ENCODE data around the gene CARTPT.

Gene CARTPT

DNA sequence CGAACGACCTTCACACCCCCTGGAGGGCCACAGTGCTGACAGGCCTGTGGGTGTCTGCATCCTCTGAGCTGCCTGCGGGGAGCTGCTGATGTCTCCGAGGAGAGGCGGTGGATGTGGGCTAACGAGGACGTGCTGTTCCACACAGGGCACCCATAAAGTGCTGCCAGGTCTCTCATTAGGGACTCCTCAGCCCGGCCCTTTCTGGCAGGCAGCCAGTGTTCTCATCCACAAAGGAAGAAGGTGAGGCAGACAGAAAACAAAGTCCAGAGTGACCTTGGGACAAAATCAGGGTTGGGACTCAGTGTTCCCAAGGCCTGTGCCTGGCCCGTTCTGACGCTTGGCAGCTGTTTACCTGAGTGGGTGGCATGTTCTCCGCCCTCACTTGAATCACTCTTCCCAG lies 29.3 kb downstream of the CARTPT start:
- Mint-ChIP-seq H3K27ac (no peak overlapping the region), H3K4me1 (peaks cover 3% of the 10 kb centered on the region), H3K4me3 (no peak overlapping the region), H3K9me3 (no peaks in the 10 kb centered on the region), H3K27me3 (ENCODE audit: low read depth) (no peaks in the 10 kb centered on the region), H3K36me3 (ENCODE audit: low read depth) (no peaks in the 10 kb centered on the region)
- TF ChIP-seq, protein P1, sequence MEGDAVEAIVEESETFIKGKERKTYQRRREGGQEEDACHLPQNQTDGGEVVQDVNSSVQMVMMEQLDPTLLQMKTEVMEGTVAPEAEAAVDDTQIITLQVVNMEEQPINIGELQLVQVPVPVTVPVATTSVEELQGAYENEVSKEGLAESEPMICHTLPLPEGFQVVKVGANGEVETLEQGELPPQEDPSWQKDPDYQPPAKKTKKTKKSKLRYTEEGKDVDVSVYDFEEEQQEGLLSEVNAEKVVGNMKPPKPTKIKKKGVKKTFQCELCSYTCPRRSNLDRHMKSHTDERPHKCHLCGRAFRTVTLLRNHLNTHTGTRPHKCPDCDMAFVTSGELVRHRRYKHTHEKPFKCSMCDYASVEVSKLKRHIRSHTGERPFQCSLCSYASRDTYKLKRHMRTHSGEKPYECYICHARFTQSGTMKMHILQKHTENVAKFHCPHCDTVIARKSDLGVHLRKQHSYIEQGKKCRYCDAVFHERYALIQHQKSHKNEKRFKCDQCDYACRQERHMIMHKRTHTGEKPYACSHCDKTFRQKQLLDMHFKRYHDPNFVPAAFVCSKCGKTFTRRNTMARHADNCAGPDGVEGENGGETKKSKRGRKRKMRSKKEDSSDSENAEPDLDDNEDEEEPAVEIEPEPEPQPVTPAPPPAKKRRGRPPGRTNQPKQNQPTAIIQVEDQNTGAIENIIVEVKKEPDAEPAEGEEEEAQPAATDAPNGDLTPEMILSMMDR (IDR thresholded peaks at IDR 0.05; ENCODE audit: unreplicated experiment in 3 of 3): no peak

DNA sequence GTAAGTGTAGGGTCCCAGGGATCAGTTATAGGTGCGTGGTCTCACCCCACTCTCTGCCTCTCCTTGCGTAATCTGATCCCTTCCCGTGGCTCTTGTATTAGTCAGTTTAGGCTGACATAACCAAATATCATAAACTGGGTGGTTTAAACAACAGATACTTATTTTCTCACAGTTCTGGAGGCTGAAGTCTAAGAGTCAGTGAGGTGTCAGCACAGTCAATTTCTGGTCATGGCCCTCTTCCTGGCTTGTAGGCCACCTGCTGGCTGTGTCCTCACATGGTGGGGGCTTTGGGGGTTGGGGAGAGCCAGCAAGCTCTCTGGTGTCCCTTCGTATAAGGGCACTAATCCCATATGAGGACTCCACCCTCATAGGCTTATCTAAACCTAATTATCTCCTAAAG lies 32.3 kb downstream of the CARTPT start:
- Mint-ChIP-seq H3K4me3 (no peak overlapping the region), H3K27ac (no peak overlapping the region), H3K4me1 (no peaks in the 10 kb centered on the region), H3K27me3 (ENCODE audit: low read depth) (no peaks in the 10 kb centered on the region), H3K9me3 (no peaks in the 10 kb centered on the region), H3K36me3 (ENCODE audit: low read depth) (no peaks in the 10 kb centered on the region)
- TF ChIP-seq, protein P1 (IDR thresholded peaks at IDR 0.05; ENCODE audit: unreplicated experiment in 3 of 3): no peak

DNA sequence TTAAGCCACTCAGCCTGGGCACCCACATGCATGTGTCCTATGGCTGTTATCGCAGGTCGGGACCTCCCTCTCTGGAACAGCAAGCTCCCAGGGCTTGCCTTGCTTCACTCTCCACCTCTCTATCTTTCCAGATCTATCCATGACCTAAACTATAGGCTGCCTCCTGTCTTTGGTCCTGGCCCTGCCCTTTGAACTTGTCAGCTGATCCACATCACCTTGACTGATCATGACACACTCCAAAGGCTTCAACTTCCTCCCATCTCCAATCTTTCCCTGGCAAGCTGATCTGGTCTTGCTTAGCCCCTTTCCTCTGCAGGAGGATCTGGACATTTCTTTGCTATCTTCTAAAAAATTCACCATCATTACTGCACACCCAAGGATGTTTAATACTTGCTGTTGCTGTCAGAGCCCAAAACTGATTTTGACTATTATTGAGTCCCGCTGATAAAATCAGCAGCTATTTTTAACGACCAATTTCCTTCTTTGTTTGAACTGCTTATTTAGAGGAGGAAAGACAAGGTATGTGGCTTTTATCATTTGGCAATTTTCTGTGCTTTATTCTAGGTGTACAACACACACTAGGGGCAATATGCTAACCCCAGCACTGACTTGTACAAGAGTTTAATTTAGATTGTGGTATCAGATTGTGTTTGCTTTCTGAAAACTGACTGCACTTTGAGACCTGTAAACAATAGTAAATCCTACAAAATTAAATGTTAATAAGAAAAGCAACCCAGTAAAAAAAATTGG lies 33.5 kb downstream of the CARTPT start:
- no peaks in the 10 kb centered on the region for H3K4me1 Mint-ChIP-seq
- H3K9me3 Mint-ChIP-seq: no peaks in the 10 kb centered on the region
- no peaks in the 10 kb centered on the region for H3K36me3 Mint-ChIP-seq (ENCODE audit: low read depth)
- TF ChIP-seq, protein P1 (IDR thresholded peaks at IDR 0.05; ENCODE audit: unreplicated experiment in 3 of 3): no peak
- H3K27ac Mint-ChIP-seq: no peak overlapping the region
- no peaks in the 10 kb centered on the region for H3K27me3 Mint-ChIP-seq (ENCODE audit: low read depth)
- no peak overlapping the region for H3K4me3 Mint-ChIP-seq

DNA sequence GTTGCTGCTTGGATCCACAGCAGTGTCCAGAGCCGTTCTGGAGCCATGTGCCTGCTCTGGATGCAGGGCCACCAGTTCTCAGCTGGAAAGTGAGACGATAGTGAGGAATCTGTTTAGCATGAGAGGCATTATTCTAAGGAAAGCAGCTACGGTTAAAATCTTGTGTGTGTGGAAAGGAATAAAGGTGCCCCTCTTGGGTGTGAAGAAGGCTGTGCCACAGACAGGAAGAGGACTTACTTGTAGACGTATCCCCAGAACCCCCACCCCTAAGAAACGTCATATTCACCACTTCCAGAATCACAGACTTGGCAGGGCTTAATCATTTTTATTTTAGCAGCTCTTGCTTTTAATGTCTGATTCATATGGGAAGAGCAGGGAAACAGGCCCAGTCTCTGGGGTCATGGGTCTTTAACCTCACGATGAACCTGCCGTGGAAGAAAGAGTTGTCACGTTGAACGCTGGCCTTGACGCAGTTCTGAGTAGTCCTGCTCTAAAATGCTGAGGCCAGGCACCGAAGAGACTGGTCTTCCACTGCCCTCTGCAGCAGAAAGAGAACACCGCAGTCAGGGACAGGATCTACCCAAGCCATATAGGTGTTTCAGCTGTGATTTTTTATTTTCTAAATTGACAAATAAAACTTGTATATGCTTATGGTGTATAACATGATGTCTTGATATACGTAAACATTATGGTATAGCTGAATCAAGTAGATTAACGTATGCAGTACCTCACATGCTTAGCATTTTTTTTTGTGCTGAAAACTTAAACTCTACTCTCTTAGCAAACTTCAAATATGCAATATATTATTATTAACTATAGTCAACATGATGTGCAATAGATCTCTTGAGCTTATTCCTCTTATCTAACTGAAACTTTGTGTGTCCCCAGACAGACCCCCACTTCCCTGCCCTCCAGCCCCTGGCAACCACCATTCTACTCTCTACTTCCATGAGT lies 38.8 kb downstream of the CARTPT start:
- TF ChIP-seq, protein P1 (IDR thresholded peaks at IDR 0.05; ENCODE audit: unreplicated experiment in 3 of 3): peak; percentile 76 to 91 (median 83)

DNA sequence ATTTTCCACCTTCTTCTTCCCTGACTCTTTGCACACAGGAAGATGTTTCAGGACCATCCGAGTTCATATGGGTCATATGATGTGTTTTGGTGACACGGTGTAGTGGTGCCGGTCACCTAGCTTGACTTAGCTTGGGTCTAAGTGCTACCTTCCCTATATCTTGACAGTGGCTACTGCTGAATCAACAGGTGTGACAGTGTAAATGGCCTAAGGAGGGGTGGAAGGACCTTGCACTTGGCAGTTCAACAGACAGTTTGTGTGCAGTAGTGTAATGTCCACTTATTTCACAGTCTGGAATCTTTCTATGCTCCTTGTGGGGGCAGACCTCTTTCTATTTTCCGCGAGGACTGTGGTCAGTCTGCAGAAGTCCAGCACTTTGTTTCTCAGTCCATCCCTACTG lies 43.8 kb downstream of the CARTPT start:
- Mint-ChIP-seq H3K9me3 (peaks cover 2% of the 10 kb centered on the region), H3K36me3 (ENCODE audit: low read depth) (no peaks in the 10 kb centered on the region), H3K27ac (no peak overlapping the region), H3K4me3 (no peak overlapping the region), H3K27me3 (ENCODE audit: low read depth) (no peaks in the 10 kb centered on the region), H3K4me1 (no peaks in the 10 kb centered on the region)
- TF ChIP-seq, protein P1 (IDR thresholded peaks at IDR 0.05; ENCODE audit: unreplicated experiment in 3 of 3): no peak

More for the DNA sequence above, 38.8 kb downstream of the CARTPT start:
- H3K4me1 Mint-ChIP-seq: no peaks in the 10 kb centered on the region
- H3K27ac Mint-ChIP-seq: no peak overlapping the region
- peak overlapping the region in 1 of 3 experiments; percentile 4 for H3K4me3 Mint-ChIP-seq
- no peaks in the 10 kb centered on the region for H3K36me3 Mint-ChIP-seq (ENCODE audit: low read depth)
- peaks cover 2% of the 10 kb centered on the region for H3K9me3 Mint-ChIP-seq
- H3K27me3 Mint-ChIP-seq (ENCODE audit: low read depth): no peaks in the 10 kb centered on the region

Data from nephron (organoid).